ENCODE data around the gene KCTD16. TPM values are rescaled to one million over a fixed set of nuclear protein-coding genes. Genes with fewer than 3 reads are reported as not detected.

Gene KCTD16
- total RNA-seq, 1 donor from 2014 or later = 5.6 TPM

DNA sequence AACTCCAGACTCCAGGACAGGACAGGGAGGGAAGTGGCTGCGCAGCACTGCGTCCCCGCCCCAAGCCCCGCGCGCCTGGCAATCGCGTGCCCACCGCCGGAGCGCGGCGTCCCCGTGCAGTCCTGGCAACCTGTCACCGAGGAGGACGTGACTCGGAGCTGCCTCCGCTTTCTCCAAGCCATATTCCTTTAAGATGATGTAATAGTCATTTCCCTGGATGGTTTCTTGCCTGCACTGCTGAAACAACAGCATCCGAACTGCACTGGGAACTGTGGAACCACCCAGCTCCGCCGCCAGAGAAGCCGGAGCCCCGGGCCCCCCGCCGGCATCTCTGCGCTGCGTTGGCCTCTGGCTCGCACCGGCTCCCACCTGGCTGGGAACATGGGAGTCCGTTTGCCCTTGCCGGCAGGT lies 34.5 kb downstream of the KCTD16 start:
- Mint-ChIP-seq H3K4me1 (ENCODE audit: low read depth, unreplicated experiment) (peaks cover 16% of the 10 kb centered on the region), H3K4me3 (ENCODE audit: unreplicated experiment) (peak overlapping the region; percentile 83), H3K9me3 (ENCODE audit: unreplicated experiment) (no peaks in the 10 kb centered on the region), H3K27ac (ENCODE audit: unreplicated experiment) (peak overlapping the region; percentile 76), H3K27me3 (ENCODE audit: low read depth, unreplicated experiment) (peaks cover 2% of the 10 kb centered on the region), H3K36me3 (ENCODE audit: low read depth, unreplicated experiment) (no peaks in the 10 kb centered on the region)
- H3K9ac ChIP-seq (ENCODE audit: low read length) = peak overlapping the region; percentile 64
- H4K20me1 ChIP-seq (ENCODE audit: insufficient read depth, low read length) = no peaks in the 10 kb centered on the region
- FAIRE-seq (no peak), DNase-seq (ENCODE audit: low read depth) (peak; percentile 45)
- peak overlapping the region; percentile 87 for H3K4me2 ChIP-seq (ENCODE audit: low read length)
- H3K27me3 ChIP-seq (ENCODE audit: insufficient read depth, low read length) = no peaks in the 10 kb centered on the region
- H3K9me3 ChIP-seq (ENCODE audit: insufficient read depth, low read depth, low read length) = no peaks in the 10 kb centered on the region
- no peak overlapping the region for H3K27ac ChIP-seq (ENCODE audit: low read depth, low read length)
- H3K4me1 ChIP-seq (ENCODE audit: insufficient read depth, low read length) = peaks cover 6% of the 10 kb centered on the region
- H2AFZ ChIP-seq (ENCODE audit: low read depth, low read length) = peak overlapping the region; percentile 83
- peak overlapping the region; percentile 53 for H3K4me3 ChIP-seq (ENCODE audit: insufficient read depth, low read depth, low read length)
- TF ChIP-seq EZH2 (IDR thresholded peaks at IDR 0.05; ENCODE audit: insufficient read depth, low read length) = no peak
- TF ChIP-seq, protein P1, sequence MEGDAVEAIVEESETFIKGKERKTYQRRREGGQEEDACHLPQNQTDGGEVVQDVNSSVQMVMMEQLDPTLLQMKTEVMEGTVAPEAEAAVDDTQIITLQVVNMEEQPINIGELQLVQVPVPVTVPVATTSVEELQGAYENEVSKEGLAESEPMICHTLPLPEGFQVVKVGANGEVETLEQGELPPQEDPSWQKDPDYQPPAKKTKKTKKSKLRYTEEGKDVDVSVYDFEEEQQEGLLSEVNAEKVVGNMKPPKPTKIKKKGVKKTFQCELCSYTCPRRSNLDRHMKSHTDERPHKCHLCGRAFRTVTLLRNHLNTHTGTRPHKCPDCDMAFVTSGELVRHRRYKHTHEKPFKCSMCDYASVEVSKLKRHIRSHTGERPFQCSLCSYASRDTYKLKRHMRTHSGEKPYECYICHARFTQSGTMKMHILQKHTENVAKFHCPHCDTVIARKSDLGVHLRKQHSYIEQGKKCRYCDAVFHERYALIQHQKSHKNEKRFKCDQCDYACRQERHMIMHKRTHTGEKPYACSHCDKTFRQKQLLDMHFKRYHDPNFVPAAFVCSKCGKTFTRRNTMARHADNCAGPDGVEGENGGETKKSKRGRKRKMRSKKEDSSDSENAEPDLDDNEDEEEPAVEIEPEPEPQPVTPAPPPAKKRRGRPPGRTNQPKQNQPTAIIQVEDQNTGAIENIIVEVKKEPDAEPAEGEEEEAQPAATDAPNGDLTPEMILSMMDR (IDR thresholded peaks at IDR 0.05; ENCODE audit: insufficient read depth, low read depth, low read length) = no peak
- H3K36me3 ChIP-seq (ENCODE audit: insufficient read depth, low read length) = no peaks in the 10 kb centered on the region
- no peaks in the 10 kb centered on the region for H3K79me2 ChIP-seq (ENCODE audit: insufficient read depth, low read length)

DNA sequence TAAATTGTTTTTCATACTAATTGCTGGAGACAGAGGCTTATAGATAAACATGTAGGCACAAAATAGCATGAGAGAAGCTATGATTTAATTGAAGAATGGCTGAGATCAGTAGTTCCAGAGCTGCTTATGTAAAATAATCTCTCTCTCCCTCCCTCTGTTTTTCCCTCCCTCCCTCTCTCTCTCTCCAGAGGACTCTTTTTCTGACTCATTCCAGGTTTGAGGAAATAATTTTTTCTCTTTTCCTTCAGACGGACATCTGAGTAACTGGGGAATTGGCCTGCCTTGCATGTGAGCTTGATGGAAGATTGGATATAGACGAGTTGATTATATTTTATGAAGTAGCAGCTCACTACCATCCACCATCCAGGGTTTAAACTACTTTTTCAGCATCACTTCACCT lies 35.5 kb downstream of the KCTD16 start:
- Histone ChIP-seq H3K4me1 (ENCODE audit: insufficient read depth, low read length) (peaks cover 6% of the 10 kb centered on the region), H2AFZ (ENCODE audit: low read depth, low read length) (no peak overlapping the region), H3K36me3 (ENCODE audit: insufficient read depth, low read length) (no peaks in the 10 kb centered on the region), H3K4me2 (ENCODE audit: low read length) (peak overlapping the region; percentile 8), H3K4me3 (ENCODE audit: insufficient read depth, low read depth, low read length) (no peak overlapping the region), H3K79me2 (ENCODE audit: insufficient read depth, low read length) (no peaks in the 10 kb centered on the region), H4K20me1 (ENCODE audit: insufficient read depth, low read length) (no peaks in the 10 kb centered on the region), H3K9ac (ENCODE audit: low read length) (no peak overlapping the region), H3K27me3 (ENCODE audit: insufficient read depth, low read length) (no peaks in the 10 kb centered on the region), H3K27ac (ENCODE audit: low read depth, low read length) (no peak overlapping the region), H3K9me3 (ENCODE audit: insufficient read depth, low read depth, low read length) (no peaks in the 10 kb centered on the region)
- Mint-ChIP-seq H3K9me3 (ENCODE audit: unreplicated experiment) (no peaks in the 10 kb centered on the region), H3K4me1 (ENCODE audit: low read depth, unreplicated experiment) (peaks cover 16% of the 10 kb centered on the region), H3K27me3 (ENCODE audit: low read depth, unreplicated experiment) (peaks cover 2% of the 10 kb centered on the region), H3K27ac (ENCODE audit: unreplicated experiment) (no peak overlapping the region), H3K4me3 (ENCODE audit: unreplicated experiment) (peak overlapping the region; percentile 83), H3K36me3 (ENCODE audit: low read depth, unreplicated experiment) (no peaks in the 10 kb centered on the region)
- FAIRE-seq (peak; percentile 45), DNase-seq (ENCODE audit: low read depth) (no peak)
- no peak for TF ChIP-seq EZH2 (IDR thresholded peaks at IDR 0.05; ENCODE audit: insufficient read depth, low read length)
- TF ChIP-seq, protein P1 (IDR thresholded peaks at IDR 0.05; ENCODE audit: insufficient read depth, low read depth, low read length) = no peak

- peak overlapping the region; percentile 35 for H3K27ac Mint-ChIP-seq (ENCODE audit: unreplicated experiment)
- H3K9me3 Mint-ChIP-seq (ENCODE audit: unreplicated experiment) = no peaks in the 10 kb centered on the region
- H3K27me3 Mint-ChIP-seq (ENCODE audit: low read depth, unreplicated experiment) = peaks cover 2% of the 10 kb centered on the region
Observed at GRCh38 chr5:144207875-144208444, 37.3 kb downstream of the KCTD16 start.

More at GRCh38 chr5:144207875-144208444, 37.3 kb downstream of the KCTD16 start:
- H3K27ac ChIP-seq (ENCODE audit: low read depth, low read length) = no peak overlapping the region
- TF ChIP-seq, protein P1 (IDR thresholded peaks at IDR 0.05; ENCODE audit: insufficient read depth, low read depth, low read length) = no peak
- no peak for TF ChIP-seq EZH2 (IDR thresholded peaks at IDR 0.05; ENCODE audit: insufficient read depth, low read length)
- no peaks in the 10 kb centered on the region for H3K27me3 ChIP-seq (ENCODE audit: insufficient read depth, low read length)
- Mint-ChIP-seq H3K4me1 (ENCODE audit: low read depth, unreplicated experiment) (peaks cover 10% of the 10 kb centered on the region), H3K4me3 (ENCODE audit: unreplicated experiment) (peak overlapping the region; percentile 83), H3K36me3 (ENCODE audit: low read depth, unreplicated experiment) (no peaks in the 10 kb centered on the region)
- no peak overlapping the region for H2AFZ ChIP-seq (ENCODE audit: low read depth, low read length)
- no peaks in the 10 kb centered on the region for H4K20me1 ChIP-seq (ENCODE audit: insufficient read depth, low read length)
- no peak overlapping the region for H3K4me3 ChIP-seq (ENCODE audit: insufficient read depth, low read depth, low read length)
- H3K9ac ChIP-seq (ENCODE audit: low read length) = no peak overlapping the region
- no peaks in the 10 kb centered on the region for H3K9me3 ChIP-seq (ENCODE audit: insufficient read depth, low read depth, low read length)
- no peak overlapping the region for H3K4me2 ChIP-seq (ENCODE audit: low read length)
- no peaks in the 10 kb centered on the region for H3K79me2 ChIP-seq (ENCODE audit: insufficient read depth, low read length)
- DNase-seq (ENCODE audit: low read depth) = no peak
- H3K4me1 ChIP-seq (ENCODE audit: insufficient read depth, low read length) = peaks cover 6% of the 10 kb centered on the region
- no peak for FAIRE-seq
- H3K36me3 ChIP-seq (ENCODE audit: insufficient read depth, low read length) = no peaks in the 10 kb centered on the region
